ENCODE data around the gene PLD6. TPM values are rescaled to one million over a fixed set of nuclear protein-coding genes. Genes with fewer than 3 reads are reported as not detected.
A peak's percentile ranks its signal among the peaks of the same experiment; 100 is the strongest.

Gene PLD6
- total RNA-seq, 3 donors from 2014 or later (not counting 1 experiment from before 2014, with no cell fraction given): 0.45 to 1.7 (median 0.84) TPM

GRCh38 chr17:17214646-17215436, 8.7 kb upstream of the PLD6 start:
- Mint-ChIP-seq H3K4me1 (no peaks in the 10 kb centered on the region), H3K27ac (no peak overlapping the region), H3K4me3 (no peak overlapping the region), H3K27me3 (ENCODE audit: low read depth in 2 of 2) (no peaks in the 10 kb centered on the region), H3K36me3 (peaks cover 16% of the 10 kb centered on the region), H3K9me3 (no peaks in the 10 kb centered on the region)
- H3K27ac ChIP-seq (ENCODE audit: low read length): no peak overlapping the region
- no peaks in the 10 kb centered on the region for H3K4me1 ChIP-seq (ENCODE audit: control insufficient read depth, insufficient read depth, low read length)
- H3K27me3 ChIP-seq (ENCODE audit: control insufficient read depth, insufficient read depth, low read length): no peaks in the 10 kb centered on the region
- intact Hi-C loops (cut with micrococcal nuclease): no loop called here
- 94% methylated on average over 27 of the region's 27 CpGs for WGBS (ENCODE audit: insufficient coverage)
- H3K4me3 ChIP-seq (ENCODE audit: low read length): no peak overlapping the region
- TF ChIP-seq, protein P1, sequence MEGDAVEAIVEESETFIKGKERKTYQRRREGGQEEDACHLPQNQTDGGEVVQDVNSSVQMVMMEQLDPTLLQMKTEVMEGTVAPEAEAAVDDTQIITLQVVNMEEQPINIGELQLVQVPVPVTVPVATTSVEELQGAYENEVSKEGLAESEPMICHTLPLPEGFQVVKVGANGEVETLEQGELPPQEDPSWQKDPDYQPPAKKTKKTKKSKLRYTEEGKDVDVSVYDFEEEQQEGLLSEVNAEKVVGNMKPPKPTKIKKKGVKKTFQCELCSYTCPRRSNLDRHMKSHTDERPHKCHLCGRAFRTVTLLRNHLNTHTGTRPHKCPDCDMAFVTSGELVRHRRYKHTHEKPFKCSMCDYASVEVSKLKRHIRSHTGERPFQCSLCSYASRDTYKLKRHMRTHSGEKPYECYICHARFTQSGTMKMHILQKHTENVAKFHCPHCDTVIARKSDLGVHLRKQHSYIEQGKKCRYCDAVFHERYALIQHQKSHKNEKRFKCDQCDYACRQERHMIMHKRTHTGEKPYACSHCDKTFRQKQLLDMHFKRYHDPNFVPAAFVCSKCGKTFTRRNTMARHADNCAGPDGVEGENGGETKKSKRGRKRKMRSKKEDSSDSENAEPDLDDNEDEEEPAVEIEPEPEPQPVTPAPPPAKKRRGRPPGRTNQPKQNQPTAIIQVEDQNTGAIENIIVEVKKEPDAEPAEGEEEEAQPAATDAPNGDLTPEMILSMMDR (IDR thresholded peaks at IDR 0.05): no peak
- DNase-seq (no peak), ATAC-seq (no peak)
- no peaks in the 10 kb centered on the region for H3K9me3 ChIP-seq (ENCODE audit: control insufficient read depth, insufficient read depth, low read length)
- peaks cover 51% of the 10 kb centered on the region for H3K36me3 ChIP-seq (ENCODE audit: control insufficient read depth, insufficient read depth, low read length)

DNA sequence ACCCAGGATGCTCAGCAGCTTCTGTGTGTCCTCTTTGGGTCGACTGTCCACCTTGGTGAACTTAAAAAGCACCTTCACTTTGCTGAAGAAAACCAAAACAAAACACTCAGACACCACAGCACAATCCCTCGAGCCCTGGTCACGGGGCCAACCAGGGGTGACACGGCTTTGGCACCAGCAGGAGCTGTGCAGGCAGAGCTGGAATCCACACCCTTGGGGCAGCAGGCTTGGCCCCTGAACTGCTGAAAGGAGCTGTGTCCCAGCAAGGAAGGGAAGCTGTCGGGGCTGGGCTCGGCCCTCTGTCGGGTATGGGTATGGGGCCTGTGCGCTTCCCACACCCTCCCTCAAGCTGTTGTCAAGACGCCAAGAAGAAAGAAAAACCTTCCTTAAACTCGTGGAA, 7.6 kb upstream of the PLD6 start:
- Histone ChIP-seq H3K4me1 (ENCODE audit: control insufficient read depth, insufficient read depth, low read length) (no peaks in the 10 kb centered on the region), H3K27ac (ENCODE audit: low read length) (no peak overlapping the region), H3K27me3 (ENCODE audit: control insufficient read depth, insufficient read depth, low read length) (no peaks in the 10 kb centered on the region), H3K36me3 (ENCODE audit: control insufficient read depth, insufficient read depth, low read length) (peaks cover 48% of the 10 kb centered on the region), H3K4me3 (ENCODE audit: low read length) (no peak overlapping the region), H3K9me3 (ENCODE audit: control insufficient read depth, insufficient read depth, low read length) (no peaks in the 10 kb centered on the region)
- intact Hi-C loops (cut with micrococcal nuclease): no loop called here
- H3K4me1 Mint-ChIP-seq: no peaks in the 10 kb centered on the region
- H3K36me3 Mint-ChIP-seq: peaks cover 16% of the 10 kb centered on the region
- no peaks in the 10 kb centered on the region for H3K27me3 Mint-ChIP-seq (ENCODE audit: low read depth in 2 of 2)
- H3K9me3 Mint-ChIP-seq: no peaks in the 10 kb centered on the region
- H3K27ac Mint-ChIP-seq: no peak overlapping the region
- ATAC-seq (no peak), DNase-seq (no peak)
- no peak overlapping the region for H3K4me3 Mint-ChIP-seq
- TF ChIP-seq, protein P1 (IDR thresholded peaks at IDR 0.05): no peak
- 88% methylated on average over 10 of the region's 10 CpGs for WGBS (ENCODE audit: insufficient coverage)

DNA sequence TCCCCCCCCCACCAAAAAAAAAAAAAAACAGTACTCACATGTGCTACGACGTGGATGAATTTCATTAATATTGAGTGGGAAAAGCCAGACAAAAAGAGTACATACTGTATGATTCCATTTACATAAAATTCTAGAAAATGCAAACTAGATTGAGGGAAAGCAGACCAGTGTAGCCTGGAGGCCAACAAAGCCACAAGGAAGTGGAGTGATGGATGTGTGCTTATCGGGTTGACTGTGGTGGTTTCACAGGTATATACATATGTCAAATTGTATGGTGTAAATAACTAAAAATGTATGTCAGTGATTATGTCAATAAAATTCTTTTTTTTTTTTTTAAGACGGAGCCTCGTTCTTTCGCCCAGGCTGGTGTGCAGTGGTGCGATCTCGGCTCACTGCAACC, 1.9 kb upstream of the PLD6 start:
- Histone ChIP-seq H3K27ac (ENCODE audit: low read length) (no peak overlapping the region), H3K27me3 (ENCODE audit: control insufficient read depth, insufficient read depth, low read length) (no peaks in the 10 kb centered on the region), H3K4me3 (ENCODE audit: low read length) (no peak overlapping the region), H3K36me3 (ENCODE audit: control insufficient read depth, insufficient read depth, low read length) (peaks cover 1% of the 10 kb centered on the region), H3K9me3 (ENCODE audit: control insufficient read depth, insufficient read depth, low read length) (no peaks in the 10 kb centered on the region), H3K4me1 (ENCODE audit: control insufficient read depth, insufficient read depth, low read length) (peaks cover 35% of the 10 kb centered on the region)
- Mint-ChIP-seq H3K27ac (peak overlapping the region in 1 of 2 donors; percentile 61), H3K36me3 (no peaks in the 10 kb centered on the region), H3K27me3 (ENCODE audit: low read depth in 2 of 2) (no peaks in the 10 kb centered on the region), H3K4me1 (peaks cover 22 to 38% of the 10 kb centered on the region in 2 donors), H3K9me3 (no peaks in the 10 kb centered on the region), H3K4me3 (no peak overlapping the region)
- ATAC-seq (no peak), DNase-seq (peak in 1 of 2 donors; percentile 58)
- intact Hi-C loops (cut with micrococcal nuclease): loop anchor here (5.0 to 10.0 kb wide), 2 partner anchors 93 to 94 kb away; partner anchors contain the start of gene NT5M
- WGBS (ENCODE audit: insufficient coverage): 85% methylated on average over 8 of the region's 8 CpGs
- TF ChIP-seq, protein P1 (IDR thresholded peaks at IDR 0.05): no peak

All from natural killer cell (primary cell).